Tibial nerve (tissue), 3 donors: Measurements from ENCODE around the gene ST8SIA5.

Experiments used
- CTCF ChIP-seq, 5 experiments: fragments of 200-600 bp in 3 of 5; fragments of 450-650 bp in 2 of 5; sonication (generic) in 3 of 5; IDR thresholded peaks; one replicate each; pipeline ENCODE4 v1.5.1; 2016 to 2019; ENCODE audit warnings: antibody characterized with exemption in 5 of 5, mild to moderate bottlenecking in 3 of 5, moderate library complexity in 2 of 5
- POLR2A ChIP-seq, 2 donors: fragments of 450-650 bp; IDR thresholded peaks; one replicate each; pipeline ENCODE4 v1.6.1; 2017; ENCODE audit warnings: antibody characterized with exemption in 2 of 2, mild to moderate bottlenecking in 2 of 2, moderate library complexity in 2 of 2

GRCh38 chr18:46734981-46735380 lies 21.9 kb downstream of the ST8SIA5 start:
- TF ChIP-seq CTCF (IDR thresholded peaks at IDR 0.05) (no peak), POLR2A (IDR thresholded peaks at IDR 0.05) (no peak)
